ENCODE measurements around the gene ABL2.
"Not testable (repeated sequence)": the region's sequence is repeated elsewhere in the genome, so short reads cannot be mapped to it uniquely, and the experiment has no call there.

ABL2 gene

DNA sequence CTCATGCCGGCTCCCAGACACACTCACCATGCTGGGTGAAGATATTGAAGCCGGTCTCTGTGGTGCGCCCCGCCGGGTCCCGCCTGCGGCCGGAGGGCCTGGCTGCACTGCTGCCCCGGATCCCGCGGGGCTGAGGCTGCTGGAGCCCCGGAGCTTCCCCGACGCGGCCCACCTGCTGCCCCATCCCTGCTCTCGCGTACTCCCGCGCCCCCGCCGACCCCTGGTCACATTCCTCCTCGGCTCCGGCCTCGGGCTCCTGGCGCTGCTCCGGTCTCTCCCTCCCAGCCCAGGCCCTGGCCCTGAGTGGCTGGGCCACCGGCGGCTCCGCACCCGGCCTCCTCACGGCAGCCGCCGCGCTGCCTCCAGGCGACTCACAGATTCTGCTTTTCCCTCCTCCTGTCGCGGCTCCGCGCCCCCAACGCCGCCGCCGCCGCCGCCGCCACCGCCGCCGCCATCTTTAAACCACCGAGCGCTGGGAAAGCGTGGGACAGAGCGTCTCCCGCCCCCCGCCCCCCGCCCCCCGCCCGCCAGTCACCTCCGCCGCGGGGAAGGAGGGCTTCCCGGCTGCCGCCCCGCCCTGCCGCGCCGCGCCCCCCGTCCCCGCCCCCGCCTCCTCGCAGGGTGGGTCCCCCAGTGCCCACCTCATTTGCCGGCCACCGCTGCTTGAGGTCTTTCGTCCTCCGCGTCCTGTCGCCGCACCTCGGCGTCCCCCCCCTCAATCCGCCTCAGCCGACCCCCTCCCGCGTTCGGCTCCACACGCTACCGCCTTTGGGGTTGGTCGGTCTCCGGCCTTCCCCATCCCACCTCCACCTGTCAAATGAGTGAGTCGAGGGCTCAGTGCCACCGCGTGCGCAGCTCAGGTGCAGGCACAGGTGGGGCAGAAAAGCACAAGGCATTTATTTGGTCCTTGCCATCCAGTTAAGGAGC, at the start of gene ABL2:
Gene ABL2 (minus strand): TSS at position 464 of the 927 bp plus-strand sequence. CDS start 280 bp downstream, at position 184.
- DNase-seq: peak; percentile 58

DNA sequence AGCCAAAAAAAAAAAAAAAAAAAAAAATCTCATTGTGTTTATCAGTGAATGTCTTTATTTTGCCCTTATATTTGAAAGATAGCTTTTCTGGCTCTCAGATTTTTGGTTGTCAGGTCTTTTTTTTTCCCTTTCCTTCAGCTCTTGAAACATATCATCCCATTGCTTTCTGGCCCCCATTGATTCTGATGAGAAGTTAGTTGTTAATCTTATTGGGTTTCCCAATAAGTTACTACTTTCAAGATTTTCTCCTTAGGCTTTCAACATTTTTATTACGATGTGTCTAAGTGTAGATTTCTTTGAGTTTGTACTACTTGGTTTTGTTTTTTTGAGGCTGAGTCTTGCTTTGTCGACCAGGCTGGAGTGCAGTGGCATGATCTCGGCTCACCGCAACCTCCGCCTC, 49.4 kb upstream of the ABL2 start:
- DNase-seq: no peak

DNA sequence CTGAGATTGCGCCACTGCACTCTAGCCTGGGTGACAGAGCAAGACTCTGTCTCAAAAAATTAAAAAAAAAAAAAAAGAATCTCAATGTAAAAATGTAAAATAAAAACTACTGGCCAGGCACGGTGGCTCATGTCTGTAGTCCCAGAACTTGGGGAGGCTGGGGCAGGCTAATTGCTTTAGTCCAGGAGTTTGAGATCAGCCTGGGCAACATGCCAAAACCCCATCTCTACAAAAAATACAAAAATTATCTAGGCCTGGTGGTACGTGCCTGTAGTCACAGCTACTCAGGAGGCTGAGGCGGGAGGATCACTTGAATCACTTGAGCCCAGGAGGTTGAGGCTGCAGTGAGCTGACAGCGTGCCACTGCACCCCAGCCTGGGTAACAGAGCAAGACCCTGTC, 44.9 kb upstream of the ABL2 start:
- not testable (repeated sequence) for DNase-seq

DNA sequence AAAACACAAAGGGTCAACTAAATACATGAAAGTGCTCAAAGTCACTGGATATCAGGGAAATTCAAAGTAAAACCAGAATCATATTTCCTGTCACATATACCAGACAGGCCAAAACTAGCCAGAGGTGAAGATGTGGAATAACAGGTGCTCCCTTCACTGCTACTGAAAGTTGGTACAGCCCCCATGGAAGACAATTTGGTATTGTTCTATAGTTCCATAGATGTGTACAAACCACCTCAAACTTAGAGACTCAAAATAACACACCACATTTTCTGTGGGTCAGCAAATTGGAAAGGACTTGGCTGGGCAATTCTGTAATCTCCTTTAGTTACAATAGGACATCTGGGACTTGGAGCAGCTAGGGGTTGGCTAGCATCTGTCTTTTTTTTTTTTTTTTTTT, 39.6 kb upstream of the ABL2 start:
- DNase-seq: no peak

DNA sequence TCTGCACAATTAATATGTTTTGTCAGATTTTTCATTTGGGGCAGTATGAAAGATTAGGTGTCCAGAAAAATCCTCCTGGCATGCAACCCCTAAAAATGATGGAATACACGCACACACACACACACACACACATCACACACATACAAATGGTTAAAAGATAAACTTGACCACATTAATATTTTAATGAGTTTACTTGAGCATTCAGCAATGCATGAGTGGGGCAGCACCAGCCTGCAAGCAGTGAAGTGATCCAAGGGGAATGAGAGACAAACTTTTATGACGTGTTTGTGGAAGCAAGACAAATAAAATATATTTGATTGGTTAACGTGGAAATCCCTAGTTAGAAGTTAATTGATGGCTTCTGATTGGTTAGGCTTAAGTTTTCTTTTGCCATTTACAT, 35.0 kb upstream of the ABL2 start:
- DNase-seq: no peak

DNA sequence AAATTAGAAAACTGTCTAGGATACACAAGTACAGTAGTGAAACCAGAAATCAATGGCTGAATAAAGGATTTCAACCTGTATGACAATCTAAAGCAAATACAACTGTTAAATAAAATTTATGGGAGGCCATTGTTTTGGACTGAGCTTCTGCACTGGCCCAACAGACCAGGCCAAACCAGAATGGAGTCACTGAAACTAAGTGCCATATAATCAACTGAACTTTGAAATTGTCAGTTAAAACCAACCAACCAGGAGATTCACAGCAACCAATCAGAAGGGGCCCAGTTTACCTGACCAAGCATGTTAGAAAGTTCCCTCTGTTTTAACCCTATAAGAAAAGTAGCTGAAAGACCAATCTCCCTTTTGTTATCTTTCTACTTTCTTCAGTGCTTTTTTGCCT, 33.6 kb upstream of the ABL2 start:
- DNase-seq: no peak

DNA sequence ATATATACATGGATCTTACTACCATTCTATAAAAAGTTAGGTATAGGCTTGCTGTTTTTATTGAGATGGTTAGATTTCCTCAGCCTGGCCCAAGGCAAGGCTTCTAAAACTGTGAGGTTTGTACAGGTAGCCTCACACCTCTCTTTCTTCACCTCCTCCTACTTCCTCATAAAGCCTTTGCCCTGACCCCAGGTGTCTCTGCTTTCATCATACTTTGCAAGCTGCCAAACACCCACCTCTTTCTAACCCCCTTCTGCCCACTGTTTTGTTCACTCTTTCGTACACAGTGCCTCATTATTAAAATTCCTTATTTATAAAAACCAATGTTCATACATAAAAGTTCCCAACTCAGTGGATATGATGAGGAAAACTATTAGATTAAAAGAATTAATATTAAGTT, 32.7 kb upstream of the ABL2 start:
- no peak for DNase-seq

DNA sequence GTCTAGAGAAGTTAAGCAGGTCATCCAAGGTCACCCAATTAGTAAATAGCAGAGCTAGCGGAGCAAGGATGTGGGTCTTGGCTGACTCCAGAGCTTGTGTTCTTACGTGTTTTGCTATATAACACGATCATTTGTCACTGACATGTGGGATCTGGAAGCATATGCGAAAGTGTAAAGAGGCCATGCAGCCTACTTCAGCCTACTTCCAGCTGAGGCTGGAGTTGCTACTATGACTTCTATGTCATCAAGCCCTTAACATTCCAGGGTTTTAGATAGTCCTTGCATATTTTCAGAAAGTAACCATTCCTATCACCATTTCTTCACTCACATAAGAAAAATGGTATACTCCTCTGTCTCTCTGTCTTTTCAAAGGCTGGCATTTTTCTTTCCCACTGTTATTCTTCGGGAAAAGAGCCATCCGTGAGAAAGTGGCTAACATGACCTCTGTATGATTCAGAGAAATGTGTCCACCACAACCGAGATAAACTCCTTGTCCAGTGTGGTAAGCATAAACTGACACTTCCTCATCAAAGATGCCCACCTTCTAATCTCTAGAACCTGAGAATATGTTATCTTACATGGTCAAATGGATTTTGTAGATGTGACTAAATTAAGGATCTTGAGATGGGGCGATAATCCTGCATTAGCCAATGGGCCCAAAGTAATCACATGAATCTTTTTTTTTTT, 24.0 kb upstream of the ABL2 start:
- peak; percentile 5 for DNase-seq

DNA sequence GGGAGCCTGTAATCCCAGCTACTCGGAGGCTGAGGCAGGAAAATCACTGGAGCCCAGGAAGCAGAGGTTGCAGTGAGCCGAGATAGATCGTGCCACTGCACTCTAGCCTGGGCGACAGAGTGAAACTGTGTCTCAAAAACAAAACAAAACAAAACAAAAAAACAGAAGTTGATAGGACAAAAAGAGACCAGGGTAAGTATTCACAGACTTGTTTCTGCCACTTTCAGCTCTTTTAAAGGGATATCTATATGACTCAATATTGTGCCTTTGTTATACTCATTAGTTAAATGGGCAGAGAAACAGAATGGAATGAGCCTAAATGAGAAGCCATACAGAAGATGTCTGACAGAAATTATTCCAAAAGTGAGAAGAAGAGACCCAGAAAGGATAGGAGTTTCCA, 23.1 kb upstream of the ABL2 start:
- DNase-seq: no peak

DNA sequence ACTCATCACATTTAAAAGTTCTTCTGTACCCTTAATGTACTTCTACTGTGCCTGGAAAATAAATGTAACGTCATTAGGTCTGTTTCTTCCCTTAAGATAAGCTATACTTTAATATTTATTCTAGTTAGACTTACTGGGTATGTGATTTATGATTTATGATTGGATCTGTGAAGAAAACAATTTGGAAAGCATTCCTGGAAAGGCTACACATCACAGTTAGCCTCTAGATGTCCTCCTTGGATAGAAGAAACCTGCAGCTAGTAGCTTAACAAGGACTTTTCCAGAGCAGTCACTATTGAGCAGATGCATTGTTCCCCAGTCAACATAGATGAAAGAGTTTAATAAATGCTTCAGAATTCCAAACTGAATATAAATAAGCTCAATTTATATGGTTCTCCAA, 22.2 kb upstream of the ABL2 start:
- peak; percentile 29 for DNase-seq

DNA sequence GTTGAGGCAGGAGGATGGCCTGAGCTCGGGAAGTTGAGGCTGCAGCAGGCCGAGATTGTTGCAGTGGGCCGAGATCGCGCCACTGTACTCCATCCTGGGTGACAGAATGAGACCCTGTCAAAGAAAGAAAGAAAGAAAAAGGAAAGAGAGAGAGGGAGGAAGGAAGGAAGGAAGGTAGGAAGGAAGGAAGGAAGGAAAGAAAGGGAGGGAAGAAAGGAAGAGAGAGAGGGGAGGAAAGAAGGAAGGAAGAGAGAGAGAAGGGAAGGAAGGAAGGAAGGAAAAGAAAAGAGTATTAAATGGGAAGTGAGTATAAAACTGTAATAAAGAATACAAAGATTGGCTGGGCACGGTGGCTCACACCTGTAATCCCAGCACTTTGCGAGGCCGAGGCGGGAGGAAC, 18.4 kb upstream of the ABL2 start:
- no peak for DNase-seq

DNA sequence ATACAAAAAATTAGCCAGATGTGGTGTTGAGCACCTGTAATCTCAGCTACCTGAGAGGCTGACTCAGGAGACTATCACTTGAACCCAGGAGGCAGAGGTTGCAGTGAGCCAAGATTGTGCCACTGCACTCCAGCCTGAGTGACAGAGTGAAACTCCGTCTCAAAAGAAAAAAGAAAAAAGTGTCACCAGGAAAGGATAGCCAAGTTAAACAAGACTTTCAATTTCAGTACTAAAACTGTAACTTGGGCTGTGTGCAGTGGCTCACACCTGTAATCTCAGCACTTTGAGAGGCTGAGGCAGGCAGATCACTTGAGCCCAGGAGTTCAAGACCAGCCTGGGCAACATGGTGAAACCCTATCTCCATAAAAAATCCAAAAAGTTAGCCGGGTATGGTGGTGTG, 15.9 kb upstream of the ABL2 start:
- DNase-seq: not testable (repeated sequence)

DNA sequence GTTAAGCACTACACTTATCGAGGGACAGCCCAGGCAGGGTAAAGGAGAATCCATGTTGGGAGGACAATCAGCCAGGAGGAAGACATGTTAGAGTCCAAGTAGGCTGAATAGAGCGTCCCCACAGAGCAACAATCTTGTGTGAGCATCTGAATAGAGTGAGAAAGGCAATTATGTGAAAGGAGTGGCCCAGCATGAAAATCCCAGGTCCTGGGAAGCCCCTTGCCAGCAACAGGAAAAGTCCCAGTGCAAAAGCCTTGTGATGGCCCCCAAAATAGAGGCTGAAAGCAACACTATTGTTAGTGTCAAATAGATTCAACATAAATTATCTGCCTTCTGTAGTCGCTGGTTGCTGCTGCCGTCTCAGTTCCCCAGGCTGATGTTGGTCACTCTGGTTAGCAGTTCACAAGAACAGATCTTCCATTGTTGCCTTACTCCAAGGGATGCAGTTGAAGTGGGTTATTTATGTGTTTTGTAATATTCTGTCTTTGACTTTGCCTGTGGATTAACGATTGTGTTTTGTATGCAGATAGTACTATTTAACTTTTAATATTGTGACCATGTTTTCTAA, 12.1 kb upstream of the ABL2 start:
- no peak for DNase-seq

DNA sequence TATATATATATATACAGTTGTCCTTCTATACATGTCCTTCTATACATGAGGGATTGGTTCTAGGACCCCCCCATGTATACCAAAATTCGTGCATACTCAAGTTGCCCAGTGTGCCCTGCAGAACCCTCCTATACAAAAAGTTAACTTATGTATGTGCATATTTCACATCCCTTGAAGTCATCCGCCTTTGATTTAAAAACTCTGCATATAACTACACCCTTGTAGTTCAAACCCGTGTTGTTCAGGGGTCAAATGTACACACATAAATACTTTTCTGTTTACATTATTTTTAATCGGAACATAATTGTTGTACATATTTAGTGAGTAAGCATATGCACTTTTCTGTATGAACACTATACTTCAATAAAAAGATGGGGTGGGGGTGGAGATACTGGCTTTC, 7.7 kb upstream of the ABL2 start:
- DNase-seq: no peak

DNA sequence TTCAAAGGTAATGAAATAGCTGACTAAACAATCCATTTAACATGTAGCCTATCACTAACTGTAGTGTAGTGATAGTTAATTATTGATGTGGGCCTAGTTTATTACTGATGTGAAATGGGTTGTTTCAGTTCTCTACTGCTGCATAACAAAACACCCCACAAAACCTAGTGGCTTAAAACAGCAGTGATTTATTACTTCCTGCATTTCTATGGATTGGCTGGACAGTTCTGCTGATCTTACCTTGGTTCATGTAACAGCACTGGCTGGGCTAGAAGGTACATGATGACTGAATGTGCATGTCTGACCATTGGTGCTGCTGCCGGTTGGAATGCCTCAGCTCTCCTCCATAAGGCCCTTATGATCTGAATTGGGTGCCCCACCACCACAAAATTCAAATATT, 5.4 kb upstream of the ABL2 start:
- DNase-seq: peak; percentile 3

DNA sequence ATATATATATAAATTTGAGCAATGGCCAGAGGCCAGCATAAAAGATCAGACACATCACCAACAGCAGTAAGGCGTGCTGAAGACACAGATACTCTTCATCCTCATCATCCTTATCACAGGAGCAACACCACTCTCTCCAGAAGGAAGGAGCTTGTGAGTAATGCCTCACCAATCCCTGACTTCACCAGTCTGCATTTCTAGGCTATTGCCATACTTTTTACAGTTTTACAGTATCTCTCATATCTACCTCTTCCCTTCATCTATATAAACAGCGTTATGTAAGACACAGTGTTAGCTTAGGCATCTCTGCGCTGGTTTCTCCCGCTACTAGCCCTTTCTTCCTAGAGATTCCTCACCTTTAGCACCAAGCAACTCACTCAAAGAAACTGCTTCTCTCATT, 2.4 kb upstream of the ABL2 start:
- peak; percentile 76 for DNase-seq

DNA sequence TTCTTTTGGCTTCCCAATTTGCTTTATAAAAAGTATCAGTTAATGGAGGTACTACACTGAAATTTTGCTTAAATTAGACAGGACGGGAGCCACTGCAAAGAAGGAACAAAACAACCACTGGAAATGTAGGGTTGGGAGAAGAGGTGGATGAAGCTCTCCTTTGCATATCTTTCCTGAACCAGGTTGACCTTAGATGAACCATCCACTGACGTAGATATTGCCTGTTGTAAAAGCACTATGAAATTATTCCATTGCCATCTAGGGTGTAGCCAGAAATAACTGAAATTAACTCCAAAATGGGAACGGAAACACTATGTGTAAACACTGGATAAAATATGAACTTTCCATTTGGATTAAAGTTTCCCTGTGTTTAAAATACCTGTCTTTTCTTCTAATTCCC, 1.2 kb upstream of the ABL2 start:
- no peak for DNase-seq

DNA sequence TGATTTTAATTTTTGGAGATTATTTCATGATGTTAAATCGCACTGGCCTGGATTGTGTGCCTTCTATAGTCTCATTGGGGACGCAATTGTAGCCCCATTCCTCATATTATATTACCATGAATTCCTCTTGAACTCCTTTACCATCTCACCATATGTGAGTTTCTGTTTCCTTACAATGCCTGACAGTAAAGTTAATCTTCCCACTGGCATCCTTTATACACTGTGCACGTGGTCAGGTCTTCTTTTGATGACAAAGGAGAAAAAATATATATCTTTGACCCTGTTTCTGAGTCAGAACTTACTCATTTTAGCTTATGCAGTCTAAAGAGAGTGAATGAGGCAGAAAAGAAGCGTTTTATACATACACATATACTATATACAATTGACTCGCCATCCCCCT, 774 bp upstream of the ABL2 start:
- DNase-seq: peak; percentile 79

DNA sequence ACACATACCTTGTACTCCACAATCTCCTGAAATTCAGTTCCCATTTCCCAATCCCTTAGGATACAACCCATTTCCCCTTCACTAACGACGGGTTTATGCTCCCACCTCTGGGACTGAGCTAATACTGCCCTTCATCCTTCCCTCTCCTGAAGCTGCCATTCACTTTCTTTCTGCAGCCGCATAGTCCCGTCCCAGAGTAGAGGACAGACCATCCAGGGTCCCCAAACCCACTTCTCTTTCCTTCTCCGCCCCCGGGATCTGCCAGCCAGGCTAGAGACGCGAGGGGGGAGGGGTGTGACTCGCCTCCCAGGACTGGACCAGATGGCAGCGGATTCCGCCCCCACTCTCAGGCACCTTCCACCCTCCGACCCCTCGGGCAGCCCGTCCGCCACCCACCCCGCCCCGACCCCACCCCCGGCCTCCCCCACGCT, 679 bp downstream of the ABL2 start:
- DNase-seq: peak; percentile 58

DNA sequence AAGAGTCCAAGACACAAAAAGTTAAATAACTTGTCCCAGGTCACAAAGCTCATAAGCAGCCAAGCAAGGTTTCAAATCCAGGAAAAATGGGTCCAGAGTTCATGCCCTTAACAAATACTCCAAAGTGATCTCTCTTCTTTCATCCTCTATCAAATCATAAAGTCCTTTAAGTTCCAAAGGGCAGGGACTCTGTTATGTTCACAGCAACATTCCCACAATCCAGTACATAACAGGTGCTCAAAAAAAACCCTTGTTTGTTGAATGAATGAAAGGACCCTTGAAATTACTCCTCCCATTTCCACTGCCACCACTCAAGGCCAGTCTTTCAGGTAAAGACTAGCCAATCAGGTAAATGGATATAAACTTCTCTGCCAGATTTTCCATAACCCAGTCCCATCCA, 2.7 kb downstream of the ABL2 start:
- DNase-seq: no peak

DNA sequence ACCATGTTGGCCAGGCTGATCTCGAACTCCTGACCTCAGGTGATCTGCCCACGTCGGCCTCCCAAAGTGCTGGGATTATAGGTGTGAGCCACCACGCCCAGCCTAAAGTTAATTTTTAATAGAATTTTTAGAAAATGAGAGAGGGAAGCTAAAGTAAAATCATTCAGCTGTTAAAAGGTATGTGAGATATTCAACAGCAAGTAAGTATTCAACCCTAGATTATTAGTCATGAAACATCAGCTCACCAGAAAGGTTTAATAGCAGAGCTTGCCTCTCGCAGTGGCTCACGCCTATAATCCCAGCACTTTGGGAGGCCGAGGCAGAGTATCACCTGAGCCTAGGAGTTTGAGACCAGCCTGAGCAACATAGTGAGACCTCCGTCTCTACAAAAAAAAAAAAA, 5.0 kb downstream of the ABL2 start:
- not testable (repeated sequence) for DNase-seq

DNA sequence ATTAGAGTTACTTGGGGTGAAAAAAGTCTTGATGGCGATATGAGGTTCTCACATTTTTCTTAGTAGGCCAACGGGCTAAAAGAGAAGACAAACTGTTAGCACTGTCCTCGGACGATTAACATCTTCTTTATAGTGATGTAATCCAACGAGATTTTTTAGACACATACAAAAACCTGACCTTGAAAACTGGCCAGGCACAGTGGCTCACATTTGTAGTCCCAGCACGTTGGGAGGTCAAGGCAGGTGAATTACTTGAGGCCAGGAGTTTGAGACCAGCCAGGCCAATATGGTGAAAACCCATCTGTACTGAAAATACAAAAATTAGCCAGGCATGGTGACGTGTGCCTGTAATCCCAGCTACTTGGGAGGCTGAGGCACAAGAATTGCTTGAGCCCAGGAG, 8.4 kb downstream of the ABL2 start:
- not testable (repeated sequence) for DNase-seq

DNA sequence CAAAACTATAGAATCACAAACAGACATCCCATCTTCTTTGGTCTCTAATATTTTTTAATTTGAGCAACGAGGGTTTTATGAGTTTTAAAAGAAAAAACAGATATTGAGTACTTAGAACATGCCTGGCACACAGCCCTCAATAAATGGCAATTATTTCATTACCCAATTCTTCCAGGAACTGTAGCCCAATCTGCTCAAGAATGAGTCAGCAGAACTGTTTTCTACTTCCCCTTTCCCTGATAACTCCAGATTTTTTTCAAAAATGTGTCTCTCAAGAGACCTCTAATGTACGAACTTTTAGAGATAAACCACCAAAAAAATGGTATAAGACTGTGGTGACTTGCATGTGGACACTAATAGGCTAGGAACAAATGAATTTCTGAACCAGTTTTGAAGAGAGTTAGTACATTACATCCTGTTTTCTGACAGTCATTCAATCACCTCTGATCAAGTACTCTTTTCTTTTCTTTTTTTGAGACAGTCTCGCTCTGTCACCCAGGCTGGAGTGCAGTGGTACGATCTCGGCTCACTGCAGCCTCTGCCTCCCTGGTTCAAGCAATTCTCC, 11.5 kb downstream of the ABL2 start:
- peak; percentile 34 for DNase-seq

DNA sequence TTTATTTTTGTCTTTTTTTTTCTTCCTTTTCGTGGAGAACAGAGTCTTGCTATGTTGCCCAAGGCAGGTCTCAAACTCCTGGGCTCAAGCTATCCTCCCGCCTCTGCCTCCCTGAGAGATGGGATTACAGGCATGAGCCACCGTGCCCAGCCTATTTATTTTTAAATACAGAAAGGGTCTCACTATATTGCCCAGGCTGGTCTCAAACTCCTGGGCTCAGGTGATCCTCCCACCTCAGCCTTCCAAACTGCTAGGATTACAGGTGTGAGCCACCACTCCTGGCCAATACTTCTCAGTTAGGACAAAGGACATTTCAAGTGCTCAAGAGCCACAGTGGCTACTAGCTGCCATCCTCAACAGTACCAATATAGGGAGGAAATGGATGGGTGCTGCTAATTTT, 16.2 kb downstream of the ABL2 start:
- not testable (repeated sequence) for DNase-seq

Measured in EL (cell line).